Globus pallidus (tissue), 1 donor: ENCODE results near the gene DEAF1.
"Not testable (repeated sequence)": the region's sequence is repeated elsewhere in the genome, so short reads cannot be mapped to it uniquely, and the experiment has no call there.

Source experiments
- DNase-seq: peaks from one replicate; pipeline ENCODE4 v3.0.0-alpha.2; 2015; ENCODE audit warnings: low spot score

The DEAF1 gene

GRCh38 chr11:701741-702461 lies 6.9 kb upstream of the DEAF1 start:
- no peak for DNase-seq

- DNase-seq: no peak
Measured at GRCh38 chr11:699753-700152, 4.7 kb upstream of the DEAF1 start.

GRCh38 chr11:699116-699508 lies 4.1 kb upstream of the DEAF1 start:
- DNase-seq: no peak

- DNase-seq: no peak
Measured at GRCh38 chr11:698493-699115, 3.6 kb upstream of the DEAF1 start.

GRCh38 chr11:697811-698311 lies 2.8 kb upstream of the DEAF1 start:
- DNase-seq: no peak

GRCh38 chr11:696955-697491 lies 2.0 kb upstream of the DEAF1 start:
- peak; percentile 47 for DNase-seq

- DNase-seq: peak; percentile 97
Measured at GRCh38 chr11:695538-696248, 671 bp upstream of the DEAF1 start, which contains the start of gene TMEM80. TSS of gene TMEM80 (plus strand) at chr11:695816. CDS start at chr11:695828, 12 bp downstream.

- no peak for DNase-seq
Measured at GRCh38 chr11:695288-695537, 191 bp upstream of the DEAF1 start.

- DNase-seq: no peak
Measured at GRCh38 chr11:693887-694562, 997 bp downstream of the DEAF1 start.

- DNase-seq: no peak
Measured at GRCh38 chr11:693415-693831, 1.6 kb downstream of the DEAF1 start.

- no peak for DNase-seq
Measured at GRCh38 chr11:692824-693414, 2.1 kb downstream of the DEAF1 start.

- DNase-seq: no peak
Measured at GRCh38 chr11:691710-692590, 3.1 kb downstream of the DEAF1 start.

GRCh38 chr11:690738-691633 lies 4.0 kb downstream of the DEAF1 start:
- DNase-seq: no peak

GRCh38 chr11:690244-690643 lies 4.8 kb downstream of the DEAF1 start:
- DNase-seq: not testable (repeated sequence)

- DNase-seq: no peak
Measured at GRCh38 chr11:689625-690024, 5.4 kb downstream of the DEAF1 start.

GRCh38 chr11:688681-689080 lies 6.3 kb downstream of the DEAF1 start:
- DNase-seq: no peak

- DNase-seq: no peak
Measured at GRCh38 chr11:687751-688150, 7.3 kb downstream of the DEAF1 start.

- DNase-seq: no peak
Measured at GRCh38 chr11:686451-687243, 8.4 kb downstream of the DEAF1 start.

- DNase-seq: no peak
Measured at GRCh38 chr11:680970-681369, 14.1 kb downstream of the DEAF1 start.
